Measurements from ENCODE around the gene KMT2D. TPM values are rescaled to one million over a fixed set of nuclear protein-coding genes. Genes with fewer than 3 reads are reported as not detected.

The KMT2D gene
- total RNA-seq, 1 donor from 2014 or later, result 19.0 TPM

DNA sequence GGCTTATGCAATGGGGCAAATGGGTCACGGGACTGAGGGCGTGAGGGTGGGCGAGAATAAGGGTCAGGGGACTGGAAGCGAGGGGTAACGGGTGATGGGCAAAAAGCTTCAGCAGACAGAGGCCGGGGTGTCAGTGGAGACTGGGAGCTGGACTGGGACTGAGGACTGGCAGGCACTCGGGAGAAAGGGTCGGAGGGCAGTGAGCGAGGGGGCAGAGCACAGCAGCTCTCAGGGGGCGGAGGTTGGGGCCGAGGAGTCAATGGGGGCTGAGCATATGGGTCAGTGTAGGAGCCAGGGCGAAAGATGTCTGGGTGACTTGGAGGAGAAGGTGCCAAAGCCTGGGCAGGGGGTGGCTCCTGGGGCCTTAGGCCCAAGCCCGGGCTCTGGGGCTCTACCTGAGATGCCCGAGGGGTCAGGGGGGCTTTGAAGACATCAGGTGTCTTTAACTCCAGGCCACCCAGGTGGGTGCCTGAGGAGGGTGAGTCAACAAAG, 20.2 kb downstream of the KMT2D start:
- Histone ChIP-seq H3K9me3 (ENCODE audit: low read depth) (no peaks in the 10 kb centered on the region), H3K36me3 (no peaks in the 10 kb centered on the region), H3F3A (ENCODE audit: low read depth) (no peaks in the 10 kb centered on the region), H3K4me2 (no peak overlapping the region), H3K9ac (no peak overlapping the region), H3K27ac (no peak overlapping the region), H3K79me2 (ENCODE audit: low read depth) (no peaks in the 10 kb centered on the region), H4K20me1 (ENCODE audit: low read depth) (peaks cover 26% of the 10 kb centered on the region), H2AFZ (replicated peaks) (no peak overlapping the region), H3K4me3 (no peak overlapping the region), H3K27me3 (no peaks in the 10 kb centered on the region), H3K4me1 (no peaks in the 10 kb centered on the region)
- no peak for TF ChIP-seq EZH2phosphoT487 (IDR thresholded peaks at IDR 0.05)
- DNase-seq (ENCODE audit: low spot score), result no peak
- Mint-ChIP-seq H3K4me1 (no peaks in the 10 kb centered on the region), H3K4me3 (no peak overlapping the region), H3K27ac (no peak overlapping the region), H3K9me3 (no peaks in the 10 kb centered on the region), H3K36me3 (peaks cover 41% of the 10 kb centered on the region), H3K27me3 (ENCODE audit: insufficient read depth, low read depth) (peaks cover 8% of the 10 kb centered on the region)

DNA sequence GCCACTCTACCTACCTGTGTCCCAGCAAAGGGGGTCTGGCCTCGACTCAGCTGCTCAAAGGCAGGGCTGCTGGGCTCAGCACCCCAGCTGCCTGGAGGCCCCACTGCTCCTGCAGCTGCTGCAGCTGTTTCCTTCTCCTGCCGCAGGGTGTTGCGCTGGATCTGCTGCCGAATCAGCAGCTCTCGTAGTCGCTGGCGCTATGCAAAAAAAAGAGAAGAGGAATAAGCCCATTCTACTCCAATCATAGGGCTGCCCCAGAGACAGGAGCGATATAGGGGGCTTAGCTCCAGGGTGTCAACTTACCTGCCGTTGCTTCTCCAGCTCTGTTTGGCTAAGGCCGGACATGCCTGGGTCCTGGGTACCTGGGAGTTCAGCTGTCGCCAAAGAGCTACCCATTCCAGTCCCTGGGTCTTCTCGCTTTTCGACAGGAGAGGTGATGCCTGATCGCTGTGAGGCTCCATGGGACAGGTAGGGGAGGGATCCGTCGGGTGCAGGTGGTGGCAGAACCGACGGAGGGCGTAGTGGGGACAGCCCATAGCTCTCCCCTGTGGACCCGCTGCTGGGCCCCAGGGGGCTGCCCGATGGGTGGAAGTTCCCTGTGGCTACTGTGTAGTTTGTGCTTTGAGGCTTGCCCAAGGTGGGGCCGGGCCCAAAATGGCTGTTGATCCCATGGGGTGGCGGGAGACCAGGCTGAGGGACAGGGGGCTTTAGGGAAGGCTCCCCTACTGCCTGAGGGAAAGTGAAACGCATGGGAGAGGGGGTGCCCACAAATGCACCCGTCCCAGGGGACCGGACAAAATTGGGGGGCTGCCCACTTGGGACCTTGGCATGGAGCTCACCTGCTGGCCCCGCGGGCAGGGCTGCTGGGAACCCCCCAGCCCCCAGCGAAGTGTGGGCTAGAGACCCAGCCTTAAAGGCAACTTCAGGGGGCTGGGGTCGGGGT, 20.9 kb downstream of the KMT2D start:
- no peaks in the 10 kb centered on the region for H3K36me3 ChIP-seq

DNA sequence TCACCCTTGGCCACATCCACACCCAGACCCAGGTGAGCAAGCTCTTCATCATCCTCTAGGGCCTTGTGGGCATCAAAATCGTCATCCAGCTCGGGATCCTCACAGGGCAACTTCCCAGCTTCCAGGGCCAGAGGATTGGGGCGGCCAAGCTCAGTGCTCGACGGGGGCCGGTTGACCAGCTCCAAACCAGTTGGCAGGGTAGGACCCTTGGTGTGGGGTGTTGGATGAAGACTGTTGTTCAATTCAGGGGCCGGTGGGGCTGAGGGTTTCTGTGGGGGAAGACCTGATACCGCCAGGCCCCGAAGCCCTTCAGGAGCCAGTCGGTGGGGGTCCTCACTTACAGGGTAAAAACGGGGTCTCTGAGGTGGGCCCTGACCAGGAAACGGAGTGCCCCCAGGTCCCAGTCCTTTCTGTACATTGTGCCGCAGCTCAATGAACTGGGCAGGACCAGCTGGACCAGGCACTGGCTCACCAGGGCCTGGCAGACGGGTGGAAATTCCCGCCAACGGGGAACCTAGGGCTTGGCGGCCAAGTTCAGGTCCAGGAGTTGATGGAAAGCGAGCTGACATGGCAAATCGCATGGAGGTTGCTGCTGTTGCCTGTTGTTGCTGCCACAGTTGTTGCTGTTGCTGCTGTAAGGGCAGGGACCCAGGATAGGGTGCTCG, 22.2 kb downstream of the KMT2D start:
- no peaks in the 10 kb centered on the region for H3K9me3 Mint-ChIP-seq
- Histone ChIP-seq H3K4me1 (no peaks in the 10 kb centered on the region), H3K9me3 (ENCODE audit: low read depth) (no peaks in the 10 kb centered on the region), H3K9ac (no peak overlapping the region), H3K4me3 (no peak overlapping the region), H3K4me2 (no peak overlapping the region), H3K27ac (no peak overlapping the region), H2AFZ (replicated peaks) (no peak overlapping the region), H3K36me3 (no peaks in the 10 kb centered on the region), H3K79me2 (ENCODE audit: low read depth) (no peaks in the 10 kb centered on the region), H3K27me3 (no peaks in the 10 kb centered on the region), H3F3A (ENCODE audit: low read depth) (no peaks in the 10 kb centered on the region), H4K20me1 (ENCODE audit: low read depth) (peaks cover 21% of the 10 kb centered on the region)
- no peak overlapping the region for H3K27ac Mint-ChIP-seq
- no peaks in the 10 kb centered on the region for H3K4me1 Mint-ChIP-seq
- H3K36me3 Mint-ChIP-seq, result peaks cover 38% of the 10 kb centered on the region
- DNase-seq (ENCODE audit: low spot score), result no peak
- peaks cover 6% of the 10 kb centered on the region for H3K27me3 Mint-ChIP-seq (ENCODE audit: insufficient read depth, low read depth)
- TF ChIP-seq EZH2 (IDR thresholded peaks at IDR 0.05) (no peak), EZH2phosphoT487 (IDR thresholded peaks at IDR 0.05) (no peak)
- TF ChIP-seq, protein P1, sequence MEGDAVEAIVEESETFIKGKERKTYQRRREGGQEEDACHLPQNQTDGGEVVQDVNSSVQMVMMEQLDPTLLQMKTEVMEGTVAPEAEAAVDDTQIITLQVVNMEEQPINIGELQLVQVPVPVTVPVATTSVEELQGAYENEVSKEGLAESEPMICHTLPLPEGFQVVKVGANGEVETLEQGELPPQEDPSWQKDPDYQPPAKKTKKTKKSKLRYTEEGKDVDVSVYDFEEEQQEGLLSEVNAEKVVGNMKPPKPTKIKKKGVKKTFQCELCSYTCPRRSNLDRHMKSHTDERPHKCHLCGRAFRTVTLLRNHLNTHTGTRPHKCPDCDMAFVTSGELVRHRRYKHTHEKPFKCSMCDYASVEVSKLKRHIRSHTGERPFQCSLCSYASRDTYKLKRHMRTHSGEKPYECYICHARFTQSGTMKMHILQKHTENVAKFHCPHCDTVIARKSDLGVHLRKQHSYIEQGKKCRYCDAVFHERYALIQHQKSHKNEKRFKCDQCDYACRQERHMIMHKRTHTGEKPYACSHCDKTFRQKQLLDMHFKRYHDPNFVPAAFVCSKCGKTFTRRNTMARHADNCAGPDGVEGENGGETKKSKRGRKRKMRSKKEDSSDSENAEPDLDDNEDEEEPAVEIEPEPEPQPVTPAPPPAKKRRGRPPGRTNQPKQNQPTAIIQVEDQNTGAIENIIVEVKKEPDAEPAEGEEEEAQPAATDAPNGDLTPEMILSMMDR (IDR thresholded peaks at IDR 0.05), result no peak
- no peak overlapping the region for H3K4me3 Mint-ChIP-seq

More for the DNA sequence above, 20.9 kb downstream of the KMT2D start:
- Mint-ChIP-seq H3K27me3 (ENCODE audit: insufficient read depth, low read depth) (peaks cover 10% of the 10 kb centered on the region), H3K4me1 (no peaks in the 10 kb centered on the region), H3K4me3 (no peak overlapping the region), H3K9me3 (no peaks in the 10 kb centered on the region), H3K27ac (no peak overlapping the region), H3K36me3 (peaks cover 46% of the 10 kb centered on the region)
- H2AFZ ChIP-seq (replicated peaks), result no peak overlapping the region
- H3F3A ChIP-seq (ENCODE audit: low read depth), result no peaks in the 10 kb centered on the region
- no peaks in the 10 kb centered on the region for H3K9me3 ChIP-seq (ENCODE audit: low read depth)
- no peak overlapping the region for H3K4me2 ChIP-seq
- H3K27ac ChIP-seq, result no peak overlapping the region
- TF ChIP-seq, protein P1 (IDR thresholded peaks at IDR 0.05), result no peak
- TF ChIP-seq EZH2phosphoT487 (IDR thresholded peaks at IDR 0.05), result no peak
- no peak for TF ChIP-seq EZH2 (IDR thresholded peaks at IDR 0.05)
- no peaks in the 10 kb centered on the region for H3K79me2 ChIP-seq (ENCODE audit: low read depth)
- no peaks in the 10 kb centered on the region for H3K27me3 ChIP-seq
- no peak for DNase-seq (ENCODE audit: low spot score)
- no peaks in the 10 kb centered on the region for H3K4me1 ChIP-seq
- no peak overlapping the region for H3K9ac ChIP-seq
- no peak overlapping the region for H3K4me3 ChIP-seq
- peaks cover 30% of the 10 kb centered on the region for H4K20me1 ChIP-seq (ENCODE audit: low read depth)
